ENCODE data around the gene STXBP5L. TPM values are rescaled to one million over a fixed set of nuclear protein-coding genes. Genes with fewer than 3 reads are reported as not detected.

Gene STXBP5L
- polyA plus RNA-seq, 1 of the 3 experiments (the other 2 are of a cell fraction), result 0.03 TPM

DNA sequence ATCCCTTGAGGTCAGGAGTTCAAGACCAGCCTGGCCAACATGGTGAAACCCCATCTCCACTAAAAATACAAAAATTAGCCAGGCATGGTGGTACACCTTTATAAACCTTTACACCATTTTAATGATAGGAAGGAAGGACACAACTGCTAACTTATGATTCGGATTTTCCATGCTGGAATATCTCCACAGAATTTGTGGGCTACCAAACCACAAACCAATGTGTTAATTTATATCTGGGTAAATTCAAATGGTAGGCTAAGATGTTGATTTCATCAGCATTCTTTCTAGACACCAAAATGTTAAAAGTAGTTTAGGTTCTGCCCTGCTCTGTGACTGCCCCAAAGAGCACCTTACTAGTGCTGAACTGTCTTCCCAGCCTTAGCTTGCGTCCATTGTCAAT, 565.0 kb downstream of the STXBP5L start:
- no peak overlapping the region for H3K4me2 ChIP-seq
- no peak for TF ChIP-seq RCOR1 (IDR thresholded peaks at IDR 0.05; ENCODE audit: low read length)
- TF ChIP-seq FOXM1 (IDR thresholded peaks at IDR 0.05; ENCODE audit: low read depth), result no peak
- no peak for TF ChIP-seq RFX5 (IDR thresholded peaks at IDR 0.05; ENCODE audit: low read length)
- no peak for TF ChIP-seq TAF1 (IDR thresholded peaks at IDR 0.05; ENCODE audit: borderline replicate concordance, low read depth, low read length)
- peaks cover 6% of the 10 kb centered on the region for H3F3A ChIP-seq (replicated peaks; ENCODE audit: insufficient read depth)
- no peaks in the 10 kb centered on the region for H3K79me2 ChIP-seq (ENCODE audit: insufficient read depth)
- ChIA-PET CTCF (no interaction called here), POLR2A (no interaction called here)
- H3K9ac ChIP-seq, result no peak overlapping the region
- no peaks in the 10 kb centered on the region for H4K20me1 ChIP-seq (ENCODE audit: insufficient read depth)
- 100% methylated on average over 2 of the region's 2 CpGs for WGBS (ENCODE audit: low lambda C conversion rate)
- no peaks in the 10 kb centered on the region for H3K9me2 ChIP-seq
- DNase-seq, result no peak
- no peak overlapping the region for H3K4me3 ChIP-seq (ENCODE audit: low read depth in 2 of 2, low read length in 1 of 2)
- H3K9me3 ChIP-seq, result no peaks in the 10 kb centered on the region
- 0 out of 4 replicates have a peak, but pooled peaks cover 0 to 13% of the 10 kb centered on the region in 2 experiments for H3K4me1 ChIP-seq (ENCODE audit: control insufficient read depth in 1 of 2, insufficient read depth in 2 of 2, low read depth in 1 of 2, low read length in 1 of 2)
- no peaks in the 10 kb centered on the region for H3K27me3 ChIP-seq (ENCODE audit: insufficient read depth)
- peaks cover 0 to 15% of the 10 kb centered on the region in 2 experiments for H3K36me3 ChIP-seq (replicated peaks in 1 of 2; ENCODE audit: control insufficient read depth in 1 of 2, insufficient read depth in 2 of 2, low read length in 1 of 2)
- H3K27ac ChIP-seq (ENCODE audit: low read depth in 2 of 2, low read length in 1 of 2), result no peak overlapping the region
- no peak overlapping the region for H2AFZ ChIP-seq (ENCODE audit: low read depth)

Small RNAs within 50 kb of the gene (small RNA-seq; reads per million reads assigned to genes)
- 0 to 0.93 (median 0) reads per million in 7 experiments for gene MIR5682

Other genes with a start within 250 kb of the STXBP5L start
- not detected in 2 replicates for gene HGD, start 226.0 kb upstream of the STXBP5L start, polyA plus RNA-seq (2012; rRNA removed)
- 2.2 and 3.5 TPM in 2 replicates for gene RABL3, start 165.7 kb upstream of the STXBP5L start, polyA plus RNA-seq (2012; rRNA removed)
- gene GTF2E1, start 165.5 kb upstream of the STXBP5L start, polyA plus RNA-seq (2012; rRNA removed), result 5.7 and 7.7 TPM in 2 replicates